SK-N-SH treated with all-trans-retinoic acid at 6 μM for 48 hours (cell line): ENCODE data around the gene HJV.

Source experiments
- CSDC2 ChIP-seq: fragments of 250-450 bp; sonication (Bioruptor Pico); IDR thresholded peaks from 2 replicates; pipeline ENCODE4 v1.5.0; 2020; ENCODE audit warnings: mild to moderate bottlenecking, moderate library complexity
- CSRNP3 ChIP-seq: fragments of 250-450 bp; sonication (Bioruptor Pico); IDR thresholded peaks from 2 replicates; pipeline ENCODE4 v1.5.1; 2021; ENCODE audit warnings: mild to moderate bottlenecking, moderate library complexity
- GLIS3 ChIP-seq: fragments of 250-450 bp; sonication (Bioruptor Pico); IDR thresholded peaks from 2 replicates; pipeline ENCODE4 v1.5.0; 2020; ENCODE audit warnings: mild to moderate bottlenecking, moderate library complexity
- PATZ1 ChIP-seq: fragments of 250-450 bp; sonication (Bioruptor Pico); IDR thresholded peaks from 2 replicates; pipeline ENCODE4 v1.8.0; 2020; ENCODE audit warnings: mild to moderate bottlenecking, moderate library complexity, borderline replicate concordance
- PPARA ChIP-seq: fragments of 250-450 bp; sonication (Bioruptor Pico); IDR thresholded peaks from 2 replicates; pipeline ENCODE4 v1.5.0; 2020; ENCODE audit warnings: mild to moderate bottlenecking, borderline replicate concordance
- TCF4 ChIP-seq: fragments of 250-450 bp; sonication (Bioruptor Pico); IDR thresholded peaks from 2 replicates; pipeline ENCODE4 v1.8.0; 2021; ENCODE audit warnings: mild to moderate bottlenecking, moderate library complexity, borderline replicate concordance
- TOX ChIP-seq: fragments of 250-450 bp; sonication (Bioruptor Pico); IDR thresholded peaks from 2 replicates; pipeline ENCODE4 v1.8.0; 2021; ENCODE audit warnings: mild to moderate bottlenecking, moderate library complexity, borderline replicate concordance
- ZFP30 ChIP-seq: fragments of 450-650 bp; formaldehyde crosslinking; IDR thresholded peaks from 2 replicates; pipeline ENCODE4 v1.5.0; 2022; ENCODE audit warnings: mild to moderate bottlenecking, moderate library complexity
- ZNF70 ChIP-seq: fragments of 450-650 bp; formaldehyde crosslinking; IDR thresholded peaks from 2 replicates; pipeline ENCODE4 v1.5.0; 2020; ENCODE audit warnings: mild to moderate bottlenecking, moderate library complexity

GRCh38 chr1:146013559-146013922 is 8.0 kb downstream of the HJV start:
- TF ChIP-seq TCF4 (CRISPR knock-in tag) = no peak
- no peak for TF ChIP-seq CSDC2 (CRISPR knock-in tag)
- TF ChIP-seq CSRNP3 (CRISPR knock-in tag) = no peak
- TF ChIP-seq ZFP30 (CRISPR knock-in tag) = no peak
- TF ChIP-seq PATZ1 (CRISPR knock-in tag) = no peak
- TF ChIP-seq GLIS3 (CRISPR knock-in tag) = no peak
- TF ChIP-seq PPARA (CRISPR knock-in tag) = no peak
- no peak for TF ChIP-seq TOX (CRISPR knock-in tag)
- TF ChIP-seq ZNF70 (CRISPR knock-in tag) = no peak
